Uterus (tissue), 4 donors: ENCODE measurements around the gene TGIF1. TPM values are rescaled to one million over a fixed set of nuclear protein-coding genes. Genes with fewer than 3 reads are reported as not detected.

ENCODE experiments used
- DNase-seq, 2 donors: peaks; one replicate each; pipeline ENCODE4 v3.0.0-alpha.2; 2019 to 2020
- H3K27ac ChIP-seq, 2 donors: fragments of 200-600 bp; sonication (generic); 1 replicate in 1 of 2; 2 replicates in 1 of 2; pipeline ENCODE4 v1.5.1; 2016 to 2018
- H3K27me3 ChIP-seq, 2 donors: fragments of 200-600 bp; sonication (generic); one replicate each; pipeline ENCODE4 v1.5.1; 2018 to 2019; ENCODE audit warnings: control low read depth in 1 of 2
- H3K36me3 ChIP-seq, 2 donors: fragments of 200-600 bp; sonication (generic); one replicate each; pipeline ENCODE4 v1.5.1; 2019; ENCODE audit warnings: control low read depth in 1 of 2
- H3K4me1 ChIP-seq, 2 donors: fragments of 200-600 bp; sonication (generic); one replicate each; pipeline ENCODE4 v1.5.1; 2018 to 2019; ENCODE audit warnings: control low read depth in 1 of 2
- H3K4me3 ChIP-seq, 2 donors: fragments of 200-600 bp; sonication (generic); 1 replicate in 1 of 2; 2 replicates in 1 of 2; pipeline ENCODE4 v1.5.1; 2018 to 2019; ENCODE audit warnings: mild to moderate bottlenecking in 1 of 2
- H3K9me3 ChIP-seq, 2 donors: fragments of 200-600 bp; sonication (generic); one replicate each; pipeline ENCODE4 v1.5.1; 2019; ENCODE audit warnings: control low read depth in 1 of 2
- CTCF ChIP-seq, 4 experiments: fragments of 200-600 bp in 2 of 4; fragments of 450-650 bp in 2 of 4; sonication (generic) in 2 of 4; IDR thresholded peaks; one replicate each; pipeline ENCODE4 v1.5.1; 2016 to 2019; ENCODE audit warnings: antibody characterized with exemption in 4 of 4, mild to moderate bottlenecking in 2 of 4, moderate library complexity in 1 of 4
- POLR2A ChIP-seq, 2 donors: fragments of 450-650 bp; IDR thresholded peaks; one replicate each; pipeline ENCODE4 v1.6.1; 2016; ENCODE audit warnings: antibody characterized with exemption in 2 of 2, mild to moderate bottlenecking in 1 of 2, moderate library complexity in 1 of 2
- intact Hi-C: fragments of 100-400 bp; cut with DNase I; formaldehyde crosslinking; loops from one replicate; pipeline ENCODE4 v1.15.1; 2023; ENCODE audit warnings: low total_unique reads
- total RNA-seq, 4 donors: library from RNA; depleted of rRNA in 3 of 4; stranded (reverse); fragments of >200 nt in 3 of 4; gene quantifications; one replicate each; pipeline versions ENCODE4 v1.1.0 to v1.2.4, GENCODE V29; 2014 to 2023
- donor health status: DM: yes; HTN: yes; CAD: no.

Gene TGIF1
- total RNA-seq, 4 donors from 2014 or later, result 34.1 to 161 (median 87.0) TPM

- Histone ChIP-seq H3K9me3 (no peaks in the 10 kb centered on the region), H3K36me3 (no peaks in the 10 kb centered on the region), H3K27ac (peak overlapping the region; percentile 98), H3K27me3 (no peaks in the 10 kb centered on the region), H3K4me1 (peaks cover 8 to 10% of the 10 kb centered on the region in 2 donors), H3K4me3 (no peak overlapping the region)
- intact Hi-C loops, result loop anchor here (10.0 kb wide), 1 partner anchor 139 kb away; no protein-coding TSS in a partner anchor
- TF ChIP-seq CTCF (IDR thresholded peaks at IDR 0.05) (no peak), POLR2A (IDR thresholded peaks at IDR 0.05) (no peak)
- no peak for DNase-seq
Observed at GRCh38 chr18:3455907-3456685, 6.1 kb downstream of the TGIF1 start.

GRCh38 chr18:3456686-3457069 lies 6.7 kb downstream of the TGIF1 start:
- no peak for DNase-seq
- H3K4me3 ChIP-seq, result no peak overlapping the region
- peaks cover 8 to 10% of the 10 kb centered on the region in 2 donors for H3K4me1 ChIP-seq
- intact Hi-C loops, result loop anchor here (10.0 kb wide), 1 partner anchor 138 kb away; no protein-coding TSS in a partner anchor
- no peak for TF ChIP-seq POLR2A (IDR thresholded peaks at IDR 0.05)
- TF ChIP-seq CTCF (IDR thresholded peaks at IDR 0.05), result no peak
- no peaks in the 10 kb centered on the region for H3K9me3 ChIP-seq
- H3K36me3 ChIP-seq, result no peaks in the 10 kb centered on the region
- no peaks in the 10 kb centered on the region for H3K27me3 ChIP-seq
- H3K27ac ChIP-seq, result no peak overlapping the region

- H3K36me3 ChIP-seq, result no peaks in the 10 kb centered on the region
Observed at GRCh38 chr18:3457261-3457724, 7.3 kb downstream of the TGIF1 start.

GRCh38 chr18:3458378-3458777 lies 8.4 kb downstream of the TGIF1 start:
- peaks cover 8 to 10% of the 10 kb centered on the region in 2 donors for H3K4me1 ChIP-seq
- H3K36me3 ChIP-seq, result no peaks in the 10 kb centered on the region
- no peaks in the 10 kb centered on the region for H3K27me3 ChIP-seq
- no peak for DNase-seq
- H3K9me3 ChIP-seq, result no peaks in the 10 kb centered on the region
- no peak overlapping the region for H3K4me3 ChIP-seq
- TF ChIP-seq CTCF (IDR thresholded peaks at IDR 0.05), result no peak
- TF ChIP-seq POLR2A (IDR thresholded peaks at IDR 0.05), result no peak
- intact Hi-C loops, result loop anchor here (10.0 kb wide), 1 partner anchor 136 kb away; no protein-coding TSS in a partner anchor
- no peak overlapping the region for H3K27ac ChIP-seq

More at GRCh38 chr18:3457261-3457724, 7.3 kb downstream of the TGIF1 start:
- H3K4me1 ChIP-seq, result peaks cover 8 to 10% of the 10 kb centered on the region in 2 donors
- no peak for DNase-seq
- no peaks in the 10 kb centered on the region for H3K27me3 ChIP-seq
- no peak overlapping the region for H3K4me3 ChIP-seq
- no peaks in the 10 kb centered on the region for H3K9me3 ChIP-seq
- H3K27ac ChIP-seq, result no peak overlapping the region
- TF ChIP-seq POLR2A (IDR thresholded peaks at IDR 0.05) (no peak), CTCF (IDR thresholded peaks at IDR 0.05) (no peak)
- intact Hi-C loops, result loop anchor here (10.0 kb wide), 1 partner anchor 138 kb away; no protein-coding TSS in a partner anchor
